ENCODE measurements around the gene MAP4K3.

Gene MAP4K3

DNA sequence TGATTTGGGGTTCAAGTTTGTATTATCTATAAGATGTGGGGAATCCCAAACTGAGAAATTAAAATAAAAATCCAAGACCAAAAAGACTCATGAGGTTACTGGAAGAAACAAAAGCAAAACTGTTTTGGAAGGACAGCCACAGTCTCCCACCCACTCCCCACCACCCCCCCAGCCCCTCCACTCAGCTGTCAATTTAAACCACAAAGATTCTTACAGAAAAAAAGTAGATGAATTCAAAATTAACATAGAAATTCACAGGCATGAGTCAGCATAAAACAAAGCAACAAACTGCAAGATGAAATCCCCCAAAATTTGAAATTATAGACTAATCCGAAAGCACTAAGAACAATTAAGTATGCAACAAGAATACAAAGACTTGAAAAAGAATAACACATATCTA lies 12.1 kb downstream of the MAP4K3 start:
- in situ Hi-C loops (cut with HindIII; ENCODE audit: low sequenced_read_pairs), result no loop called here
- H3K4me3 ChIP-seq (ENCODE audit: low read depth, low read length), result no peak overlapping the region
- TF ChIP-seq, protein P1, sequence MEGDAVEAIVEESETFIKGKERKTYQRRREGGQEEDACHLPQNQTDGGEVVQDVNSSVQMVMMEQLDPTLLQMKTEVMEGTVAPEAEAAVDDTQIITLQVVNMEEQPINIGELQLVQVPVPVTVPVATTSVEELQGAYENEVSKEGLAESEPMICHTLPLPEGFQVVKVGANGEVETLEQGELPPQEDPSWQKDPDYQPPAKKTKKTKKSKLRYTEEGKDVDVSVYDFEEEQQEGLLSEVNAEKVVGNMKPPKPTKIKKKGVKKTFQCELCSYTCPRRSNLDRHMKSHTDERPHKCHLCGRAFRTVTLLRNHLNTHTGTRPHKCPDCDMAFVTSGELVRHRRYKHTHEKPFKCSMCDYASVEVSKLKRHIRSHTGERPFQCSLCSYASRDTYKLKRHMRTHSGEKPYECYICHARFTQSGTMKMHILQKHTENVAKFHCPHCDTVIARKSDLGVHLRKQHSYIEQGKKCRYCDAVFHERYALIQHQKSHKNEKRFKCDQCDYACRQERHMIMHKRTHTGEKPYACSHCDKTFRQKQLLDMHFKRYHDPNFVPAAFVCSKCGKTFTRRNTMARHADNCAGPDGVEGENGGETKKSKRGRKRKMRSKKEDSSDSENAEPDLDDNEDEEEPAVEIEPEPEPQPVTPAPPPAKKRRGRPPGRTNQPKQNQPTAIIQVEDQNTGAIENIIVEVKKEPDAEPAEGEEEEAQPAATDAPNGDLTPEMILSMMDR (IDR thresholded peaks at IDR 0.05; ENCODE audit: low read depth, low read length), result no peak
- DNase-seq (ENCODE audit: low read depth, low spot score), result no peak

DNA sequence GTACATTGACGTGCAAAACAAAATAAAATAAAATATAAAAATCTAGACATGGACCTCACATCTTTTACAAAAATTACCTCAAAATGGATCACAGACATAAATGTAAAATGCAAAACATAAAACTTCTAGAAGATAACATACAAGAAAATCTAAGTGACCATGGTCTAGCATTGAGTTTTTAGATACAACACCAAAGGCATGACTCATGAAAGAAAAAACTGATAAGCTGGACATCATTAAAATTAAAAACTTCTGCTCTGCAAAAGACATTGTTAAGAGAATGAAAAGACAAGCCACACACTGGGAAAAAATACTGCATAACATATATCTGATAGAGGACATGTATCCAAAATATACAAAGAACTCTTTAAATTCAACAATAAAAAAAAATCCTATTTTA lies 14.4 kb downstream of the MAP4K3 start:
- in situ Hi-C loops (cut with HindIII; ENCODE audit: low sequenced_read_pairs), result no loop called here
- no peak for DNase-seq (ENCODE audit: low read depth, low spot score)
- TF ChIP-seq, protein P1 (IDR thresholded peaks at IDR 0.05; ENCODE audit: low read depth, low read length), result no peak
- H3K4me3 ChIP-seq (ENCODE audit: low read depth, low read length), result no peak overlapping the region

- in situ Hi-C loops (cut with HindIII; ENCODE audit: low sequenced_read_pairs), result no loop called here
- TF ChIP-seq, protein P1 (IDR thresholded peaks at IDR 0.05; ENCODE audit: low read depth, low read length), result no peak
- no peak for DNase-seq (ENCODE audit: low read depth, low spot score)
- H3K4me3 ChIP-seq (ENCODE audit: low read depth, low read length), result no peak overlapping the region
These were observed 15.7 kb downstream of the MAP4K3 start for GRCh38 chr2:39421354-39421753.

- TF ChIP-seq, protein P1 (IDR thresholded peaks at IDR 0.05; ENCODE audit: low read depth, low read length), result no peak
- no peak overlapping the region for H3K4me3 ChIP-seq (ENCODE audit: low read depth, low read length)
- in situ Hi-C loops (cut with HindIII; ENCODE audit: low sequenced_read_pairs), result no loop called here
- no peak for DNase-seq (ENCODE audit: low read depth, low spot score)
These were observed 17.5 kb downstream of the MAP4K3 start for GRCh38 chr2:39419282-39420223.

DNA sequence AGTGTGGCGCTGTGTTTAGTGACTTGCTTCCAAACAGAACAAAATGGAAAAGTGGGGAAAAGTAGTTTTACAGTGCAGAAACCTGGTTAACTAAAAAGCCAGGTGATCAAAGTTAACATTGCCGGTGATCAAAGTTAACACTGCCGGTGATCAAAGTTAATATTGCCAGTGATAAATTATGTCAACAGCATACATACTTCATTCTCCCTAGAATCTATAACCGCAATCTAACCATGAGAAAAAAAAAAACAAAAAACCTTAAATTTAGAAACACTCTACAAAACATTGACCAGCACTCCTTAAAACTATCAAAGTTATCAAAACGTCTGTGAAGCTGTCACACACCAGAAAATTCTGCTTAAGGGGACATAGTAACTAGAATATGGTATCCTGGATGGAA lies 18.6 kb downstream of the MAP4K3 start:
- in situ Hi-C loops (cut with HindIII; ENCODE audit: low sequenced_read_pairs), result no loop called here
- TF ChIP-seq, protein P1 (IDR thresholded peaks at IDR 0.05; ENCODE audit: low read depth, low read length), result no peak
- DNase-seq (ENCODE audit: low read depth, low spot score), result no peak
- no peak overlapping the region for H3K4me3 ChIP-seq (ENCODE audit: low read depth, low read length)

DNA sequence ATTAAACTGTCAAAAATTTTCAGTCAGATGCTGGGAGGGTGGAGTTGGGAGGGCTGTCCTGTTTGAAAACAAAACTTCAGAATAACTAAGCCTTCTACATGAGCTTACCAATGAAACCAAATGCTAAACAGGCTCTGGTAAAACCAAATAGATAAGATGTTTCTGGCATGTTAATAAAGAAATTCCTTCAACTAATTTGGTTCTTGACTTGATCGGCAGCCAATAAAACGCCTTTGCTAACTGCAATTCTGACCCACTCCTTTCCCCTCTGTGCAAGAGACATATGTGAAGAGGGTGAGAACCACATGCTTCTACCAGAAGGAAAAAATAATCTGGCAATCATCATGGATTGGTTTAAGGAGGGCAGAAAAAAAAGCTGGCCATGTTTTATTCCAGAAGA lies 20.9 kb downstream of the MAP4K3 start:
- TF ChIP-seq, protein P1 (IDR thresholded peaks at IDR 0.05; ENCODE audit: low read depth, low read length), result no peak
- H3K4me3 ChIP-seq (ENCODE audit: low read depth, low read length), result no peak overlapping the region
- in situ Hi-C loops (cut with HindIII; ENCODE audit: low sequenced_read_pairs), result no loop called here
- DNase-seq (ENCODE audit: low read depth, low spot score), result peak; percentile 28

Data from astrocyte of the spinal cord (primary cell).